Inflammatory macrophage treated with lipopolysaccharide for 4 hours (primary cell): ENCODE results near the gene LHFPL6.

Source experiments
- DNase-seq: peaks from one replicate; pipeline ENCODE4 v3.0.0-alpha.2; 2020

The LHFPL6 gene

GRCh38 chr13:39407786-39408185 lies 195.2 kb downstream of the LHFPL6 start:
- no peak for DNase-seq

- DNase-seq, result no peak
These were observed 195.9 kb downstream of the LHFPL6 start for GRCh38 chr13:39407138-39407537.

- no peak for DNase-seq
These were observed 196.3 kb downstream of the LHFPL6 start for GRCh38 chr13:39406688-39407087.

GRCh38 chr13:39405596-39406205 lies 197.3 kb downstream of the LHFPL6 start:
- no peak for DNase-seq

- no peak for DNase-seq
These were observed 197.9 kb downstream of the LHFPL6 start for GRCh38 chr13:39405107-39405506.

GRCh38 chr13:39403106-39403505 lies 199.9 kb downstream of the LHFPL6 start:
- no peak for DNase-seq

GRCh38 chr13:39402221-39402970 lies 200.6 kb downstream of the LHFPL6 start:
- no peak for DNase-seq

GRCh38 chr13:39401756-39402155 lies 201.2 kb downstream of the LHFPL6 start:
- no peak for DNase-seq

GRCh38 chr13:39401046-39401705 lies 201.8 kb downstream of the LHFPL6 start:
- peak; percentile 70 for DNase-seq

- DNase-seq, result no peak
These were observed 203.9 kb downstream of the LHFPL6 start for GRCh38 chr13:39399102-39399501.

GRCh38 chr13:39397896-39398265 lies 205.1 kb downstream of the LHFPL6 start:
- no peak for DNase-seq

- DNase-seq, result no peak
These were observed 205.6 kb downstream of the LHFPL6 start for GRCh38 chr13:39397226-39397895.

GRCh38 chr13:39394796-39395678 lies 208.0 kb downstream of the LHFPL6 start:
- DNase-seq, result no peak

GRCh38 chr13:39391761-39392160 lies 211.2 kb downstream of the LHFPL6 start:
- DNase-seq, result no peak

- no peak for DNase-seq
These were observed 214.0 kb downstream of the LHFPL6 start for GRCh38 chr13:39389013-39389412.

GRCh38 chr13:39385621-39386231 lies 217.3 kb downstream of the LHFPL6 start:
- no peak for DNase-seq

GRCh38 chr13:39385154-39385553 lies 217.8 kb downstream of the LHFPL6 start:
- DNase-seq, result no peak

- DNase-seq, result no peak
These were observed 221.5 kb downstream of the LHFPL6 start for GRCh38 chr13:39381456-39381855.

GRCh38 chr13:39379667-39380655 lies 223.0 kb downstream of the LHFPL6 start:
- no peak for DNase-seq

GRCh38 chr13:39379118-39379517 lies 223.9 kb downstream of the LHFPL6 start:
- no peak for DNase-seq

- no peak for DNase-seq
These were observed 224.7 kb downstream of the LHFPL6 start for GRCh38 chr13:39378306-39378705.
